GM19467 (cell line): ENCODE results near the gene DCPS.
"Not testable (repeated sequence)": the region's sequence is repeated elsewhere in the genome, so short reads cannot be mapped to it uniquely, and the experiment has no call there.

ENCODE experiments used
- ATAC-seq: cut with Tn5 transposase; IDR thresholded peaks from one replicate; pipeline ENCODE4 v1.9.1; 2021; ENCODE audit warnings: mild to moderate bottlenecking, moderate library complexity; ENCODE audit not compliant: unreplicated experiment

DCPS gene

DNA sequence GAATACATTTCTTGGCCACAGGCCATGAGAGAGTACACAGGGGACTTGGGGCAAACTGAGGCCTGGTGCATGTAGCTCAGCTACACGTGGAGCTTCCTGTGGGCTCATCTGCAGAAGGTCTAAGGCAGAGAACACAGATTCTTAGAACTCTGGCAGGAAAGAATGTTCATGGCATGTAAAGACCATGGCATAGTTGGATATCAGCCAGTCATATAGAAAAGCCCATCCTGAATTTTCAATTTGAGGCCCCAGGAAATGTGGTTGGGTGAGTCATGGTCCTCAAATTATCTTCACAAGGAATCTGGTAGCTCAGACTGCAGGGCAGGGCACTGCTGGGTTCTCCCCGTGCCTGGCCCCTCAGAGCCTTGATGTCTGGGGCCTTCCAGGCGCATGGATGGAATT, 37.9 kb downstream of the DCPS start:
- no peak for ATAC-seq

DNA sequence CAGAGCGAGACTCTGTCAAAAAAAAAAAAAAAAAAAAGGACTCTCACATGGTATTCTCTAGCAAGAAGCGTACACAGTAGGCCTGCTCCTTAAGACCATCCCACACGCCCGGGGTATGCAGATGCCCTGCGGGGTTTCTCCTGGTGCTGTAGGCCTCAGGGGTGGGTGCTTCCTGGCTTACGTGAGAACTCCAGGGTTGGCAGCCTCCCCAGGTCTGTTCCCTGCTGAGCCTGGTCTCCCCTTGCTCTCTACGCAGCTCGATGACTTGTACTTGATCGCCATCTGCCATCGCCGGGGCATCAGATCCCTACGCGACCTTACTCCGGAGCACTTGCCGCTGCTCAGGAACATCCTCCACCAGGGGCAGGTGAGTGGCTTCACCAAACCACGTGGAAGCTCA, 39.2 kb downstream of the DCPS start:
- no peak for ATAC-seq

DNA sequence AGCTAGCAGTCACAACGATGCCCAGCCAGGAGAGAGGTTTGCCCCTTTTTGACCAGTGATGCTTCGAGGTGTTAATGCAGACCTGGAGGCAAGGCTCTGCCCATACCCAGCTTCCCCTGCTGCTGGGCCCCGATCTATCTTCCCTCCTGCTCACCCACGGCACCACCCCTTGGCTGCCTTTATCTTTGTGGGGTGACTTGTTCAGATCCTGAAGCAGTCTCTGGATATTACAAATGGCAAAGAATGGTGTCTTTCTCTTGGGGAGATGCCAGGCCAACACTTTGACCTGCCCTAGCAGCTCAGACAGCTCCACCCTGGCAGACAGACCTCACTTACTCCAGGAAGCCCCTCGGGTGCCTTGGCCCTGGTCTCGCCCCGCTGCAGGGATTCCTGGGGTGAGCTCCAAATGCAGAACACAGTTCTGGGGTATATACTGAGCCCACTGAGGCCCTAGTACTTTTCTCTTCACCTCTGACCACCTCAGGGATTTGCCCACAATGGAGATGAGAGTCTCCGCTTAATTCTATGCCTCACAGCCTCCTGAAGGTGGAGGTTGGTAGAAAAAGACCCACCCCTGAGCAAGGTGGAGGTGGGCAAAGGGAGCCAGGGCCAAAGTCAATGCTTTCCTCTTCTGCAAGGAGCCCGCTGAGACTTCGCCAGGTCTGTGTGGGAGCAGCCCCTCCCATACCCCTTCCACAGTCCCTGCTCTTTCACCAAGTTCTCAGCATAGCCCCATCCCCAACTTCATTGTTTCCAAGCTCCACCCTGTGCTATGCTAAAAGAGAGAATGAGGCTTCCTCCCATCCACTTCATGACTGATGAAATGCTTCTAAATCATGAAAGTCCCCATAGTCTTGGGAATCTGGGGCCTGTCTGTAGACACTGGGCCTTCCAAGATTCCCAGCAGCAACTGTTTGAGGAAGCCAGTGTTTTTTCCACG, 40.6 kb downstream of the DCPS start:
- ATAC-seq: no peak

DNA sequence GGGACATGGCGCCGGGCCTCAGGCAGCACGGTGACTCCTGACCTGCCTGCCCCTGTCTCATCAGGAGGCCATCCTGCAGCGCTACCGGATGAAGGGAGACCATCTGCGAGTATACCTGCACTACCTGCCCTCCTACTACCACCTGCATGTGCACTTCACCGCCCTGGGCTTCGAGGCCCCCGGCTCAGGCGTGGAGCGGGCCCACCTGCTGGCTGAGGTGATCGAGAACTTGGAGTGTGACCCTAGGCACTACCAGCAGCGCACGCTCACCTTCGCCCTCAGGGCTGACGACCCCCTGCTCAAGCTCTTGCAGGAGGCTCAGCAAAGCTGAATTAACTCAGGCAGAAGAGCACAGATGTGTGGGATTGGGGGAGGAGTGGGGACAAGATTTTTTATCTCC, 41.4 kb downstream of the DCPS start:
- ATAC-seq: no peak

DNA sequence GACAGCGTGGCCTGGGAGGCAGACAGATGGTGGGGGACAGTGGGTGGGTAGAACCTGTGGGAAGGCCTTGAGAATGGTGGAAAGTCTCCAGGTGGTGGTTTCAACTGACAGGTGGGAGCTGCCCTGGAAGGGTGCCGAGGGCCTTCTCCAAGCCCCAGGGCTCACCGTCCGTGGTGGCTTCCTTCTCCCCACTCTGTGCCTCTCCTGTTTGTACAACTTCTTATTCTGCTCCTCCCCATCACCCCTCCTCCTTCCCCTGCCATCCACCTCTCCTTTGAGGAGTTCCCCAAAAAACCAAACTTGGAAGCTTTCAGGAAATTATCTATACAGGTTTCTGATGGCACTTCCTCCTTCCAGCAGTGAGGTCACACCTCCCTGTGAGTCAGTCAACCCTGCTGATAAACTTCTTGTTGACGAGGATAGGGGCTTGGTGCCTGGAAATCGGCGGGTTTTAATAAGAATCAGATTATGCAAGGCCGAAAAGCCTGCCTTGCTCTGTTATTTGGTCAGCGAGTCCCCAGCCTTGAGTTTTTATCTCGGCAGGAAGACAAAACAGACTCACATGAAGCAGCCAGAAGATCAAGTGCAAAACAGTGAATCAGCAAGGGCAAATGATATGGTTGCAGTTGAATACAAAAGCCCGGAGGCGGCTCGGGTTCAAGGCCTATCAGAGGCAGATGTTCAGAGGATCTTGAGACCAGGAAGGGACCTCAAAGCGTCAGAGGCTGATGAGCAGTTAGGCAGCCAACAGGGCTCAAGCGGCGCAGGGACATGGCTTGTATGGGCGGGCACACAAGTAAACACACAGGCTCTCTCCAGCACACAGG, 42.1 kb downstream of the DCPS start:
- no peak for ATAC-seq

DNA sequence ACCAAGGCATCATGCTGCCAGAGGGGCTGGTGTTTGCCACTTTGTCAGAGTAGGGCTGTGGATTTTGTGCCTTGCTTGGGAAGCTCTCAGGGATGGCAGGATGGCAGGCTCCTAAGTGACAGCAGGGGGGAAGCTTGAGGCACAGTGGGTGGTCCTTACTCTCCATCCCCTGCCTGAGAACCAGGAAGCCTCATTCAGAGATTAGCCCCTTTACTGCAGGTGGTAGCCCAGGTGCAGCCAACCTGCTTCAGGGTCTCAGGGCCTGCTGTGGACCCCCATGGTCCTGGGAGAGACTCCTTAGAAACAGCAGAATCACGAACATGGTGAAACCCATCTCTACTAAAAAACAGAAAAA, 42.7 kb downstream of the DCPS start:
- ATAC-seq: no peak

DNA sequence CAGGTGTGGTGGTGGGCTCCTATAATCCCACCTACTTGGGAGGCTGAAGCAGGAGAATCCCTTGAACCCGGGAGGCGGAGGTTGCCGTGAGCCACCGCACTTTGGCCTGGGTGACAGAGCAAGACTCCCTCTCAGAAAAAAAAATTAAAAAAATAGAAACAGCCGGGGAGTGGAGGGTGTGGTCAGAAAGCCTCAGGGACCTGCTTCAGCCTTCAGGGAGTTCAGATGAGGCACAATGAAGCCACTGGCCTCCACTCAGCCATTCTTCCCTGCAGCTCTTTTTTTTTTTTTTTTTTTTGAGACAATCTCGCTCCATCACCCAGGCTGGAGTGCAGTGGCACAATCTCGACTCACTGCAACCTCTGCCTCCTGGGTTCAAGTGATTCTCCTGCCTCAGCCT, 43.1 kb downstream of the DCPS start:
- not testable (repeated sequence) for ATAC-seq

DNA sequence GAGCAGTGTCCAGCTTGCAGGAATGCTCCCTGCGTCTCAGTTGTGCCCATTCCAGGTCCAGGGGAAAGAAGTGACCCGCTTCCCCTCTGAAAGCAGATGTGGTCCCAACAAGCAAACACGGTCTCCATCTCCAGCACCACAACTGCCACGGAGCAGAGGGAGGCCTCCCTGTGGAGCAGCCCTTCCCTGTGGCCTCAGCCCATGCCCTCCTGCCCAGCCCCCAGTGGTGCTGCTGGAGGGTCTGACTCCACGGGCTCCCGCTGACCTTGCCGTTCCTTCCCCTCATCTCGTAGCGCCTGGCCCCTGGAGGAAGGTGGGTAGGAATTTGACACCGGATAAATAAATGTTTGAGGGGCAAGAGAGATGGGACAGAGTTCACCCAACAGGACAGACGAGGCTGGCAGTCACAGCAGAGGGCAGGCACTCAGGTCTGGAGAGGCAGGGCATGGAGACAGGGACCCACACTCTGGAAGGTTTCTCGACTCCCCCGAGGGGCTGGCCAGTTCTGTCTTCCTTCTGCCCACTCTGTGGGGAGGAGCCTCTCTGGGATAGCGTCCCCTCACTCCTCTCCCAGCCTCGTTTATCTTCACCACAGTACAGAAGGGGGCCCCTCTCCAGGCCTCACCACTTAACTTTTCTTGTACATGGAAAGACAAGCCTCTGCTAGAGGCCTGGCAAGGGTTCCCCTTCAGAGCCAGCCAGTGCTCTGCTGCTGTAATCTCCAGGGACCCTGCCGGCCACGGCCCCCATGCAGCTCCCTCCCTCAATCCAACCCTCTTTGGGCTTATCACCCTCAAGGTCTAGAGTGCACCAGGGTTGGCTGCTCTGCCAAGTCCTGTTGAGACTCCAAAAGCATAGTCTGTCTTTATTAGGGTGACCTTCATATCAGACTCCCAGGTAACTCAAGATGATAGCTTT, 44.1 kb downstream of the DCPS start:
- no peak for ATAC-seq

DNA sequence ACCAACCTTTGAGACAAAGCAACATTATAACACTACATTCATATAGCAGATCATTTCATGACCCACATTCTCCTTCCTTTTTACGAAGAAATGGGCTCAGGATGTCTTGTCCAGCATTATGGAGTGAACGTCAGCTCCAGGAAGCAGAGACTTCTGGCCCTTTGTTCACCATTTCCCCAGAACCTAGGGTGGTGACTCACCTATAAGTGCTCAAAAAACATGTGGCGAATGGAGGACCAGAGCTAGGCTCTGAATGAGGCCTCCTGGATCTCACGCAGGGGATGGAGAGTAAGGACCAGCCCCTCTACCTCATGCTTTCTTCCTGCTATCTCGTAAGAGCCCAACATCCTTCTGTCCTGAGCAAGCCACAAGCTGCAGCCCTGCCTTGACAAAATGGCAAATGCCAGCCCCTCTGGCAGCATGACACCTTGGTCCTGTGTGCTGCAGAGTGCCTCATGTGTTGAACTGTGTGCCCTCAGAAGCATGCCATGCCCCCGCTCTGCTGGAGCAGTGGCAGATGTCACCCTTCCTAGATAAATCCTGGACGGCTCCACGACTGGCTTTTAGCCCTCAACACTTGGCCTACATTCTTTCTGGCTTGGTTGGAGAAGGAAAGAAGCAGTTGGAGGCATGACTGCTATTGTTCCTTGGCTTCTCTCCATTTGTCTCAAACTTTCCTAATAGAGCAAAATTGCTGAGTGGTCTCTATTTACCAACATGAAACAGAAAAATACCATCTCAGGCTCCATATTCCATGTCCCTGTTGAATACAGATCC, 45.1 kb downstream of the DCPS start:
- no peak for ATAC-seq

DNA sequence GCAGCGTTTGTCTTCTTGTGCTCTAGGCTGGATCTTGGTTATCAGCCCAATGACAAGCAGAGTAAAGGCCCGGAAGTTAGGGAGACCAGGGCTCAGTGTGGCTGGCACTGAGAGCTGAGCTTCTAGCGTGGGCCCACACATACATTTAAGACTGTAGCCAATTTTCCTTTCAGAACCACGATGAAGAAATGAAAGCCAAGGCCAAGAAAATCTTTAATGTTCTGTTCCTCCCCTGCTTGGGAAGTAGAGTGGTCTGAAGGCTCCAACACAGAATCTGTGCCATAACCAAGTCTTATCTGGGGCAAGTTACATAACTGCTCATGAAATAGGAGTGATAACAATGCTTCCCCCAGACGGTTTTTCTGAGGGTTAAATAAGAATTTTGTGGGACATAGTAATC, 47.0 kb downstream of the DCPS start:
- ATAC-seq: no peak

DNA sequence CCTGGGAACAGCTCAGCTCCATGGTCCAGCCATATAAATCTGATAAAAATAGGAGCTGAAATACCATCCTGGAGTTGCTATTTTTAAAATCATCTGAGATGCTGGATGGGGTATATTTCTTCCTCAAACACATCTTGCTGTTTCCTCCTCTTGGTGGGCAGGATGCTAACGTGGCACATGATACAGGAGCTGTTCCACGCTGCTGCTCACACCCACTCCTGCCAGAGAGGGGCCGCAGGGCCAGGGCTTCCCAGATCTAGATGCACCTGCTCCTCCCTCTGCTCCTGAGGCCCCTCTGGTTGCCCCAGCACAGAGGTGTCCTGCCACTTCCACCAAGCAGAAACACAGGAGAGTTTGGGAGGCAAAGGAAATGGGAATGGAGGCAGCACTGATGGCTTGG, 48.3 kb downstream of the DCPS start:
- ATAC-seq: no peak

DNA sequence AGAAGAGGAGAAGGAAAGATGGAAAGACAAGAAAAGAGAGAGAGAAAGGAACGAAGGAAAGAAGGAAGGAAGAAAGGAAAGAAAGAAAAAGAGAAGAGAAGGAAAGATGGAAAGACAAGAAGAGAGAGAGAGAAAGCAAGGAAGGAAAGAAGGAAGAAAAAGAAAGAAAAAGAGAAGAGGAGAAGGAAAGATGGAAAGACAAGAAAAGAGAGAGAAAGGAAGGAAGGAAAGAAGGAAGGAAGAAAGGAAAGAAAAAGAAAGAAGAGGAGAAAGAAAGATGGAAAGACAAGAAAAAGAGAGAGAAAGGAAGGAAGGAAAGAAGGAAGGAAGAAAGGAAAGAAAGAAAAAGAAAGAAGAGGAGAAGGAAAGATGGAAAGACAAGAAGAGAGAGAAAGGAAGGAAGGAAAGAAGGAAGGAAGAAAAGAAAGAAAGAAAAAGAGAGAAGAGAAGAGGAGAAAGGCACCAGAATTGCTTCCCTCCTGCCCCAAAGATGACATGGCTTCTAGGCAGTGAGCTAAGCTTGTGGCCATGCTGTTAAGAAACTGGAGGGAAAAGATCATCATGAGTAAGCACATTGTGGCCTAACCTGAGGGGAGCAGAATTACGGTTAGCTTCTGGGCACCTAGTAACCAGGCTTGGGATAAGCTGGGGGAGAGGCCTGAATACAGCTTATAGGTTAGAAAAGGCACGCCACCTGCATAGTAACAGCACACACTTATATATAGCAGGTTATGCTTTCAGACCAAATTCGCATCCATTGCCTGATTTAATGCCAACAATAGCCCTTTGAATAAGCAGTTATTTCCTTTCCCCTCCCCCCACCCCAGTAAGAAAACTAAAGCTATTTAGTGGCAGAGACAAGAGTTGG, 49.3 kb downstream of the DCPS start:
- no peak for ATAC-seq

DNA sequence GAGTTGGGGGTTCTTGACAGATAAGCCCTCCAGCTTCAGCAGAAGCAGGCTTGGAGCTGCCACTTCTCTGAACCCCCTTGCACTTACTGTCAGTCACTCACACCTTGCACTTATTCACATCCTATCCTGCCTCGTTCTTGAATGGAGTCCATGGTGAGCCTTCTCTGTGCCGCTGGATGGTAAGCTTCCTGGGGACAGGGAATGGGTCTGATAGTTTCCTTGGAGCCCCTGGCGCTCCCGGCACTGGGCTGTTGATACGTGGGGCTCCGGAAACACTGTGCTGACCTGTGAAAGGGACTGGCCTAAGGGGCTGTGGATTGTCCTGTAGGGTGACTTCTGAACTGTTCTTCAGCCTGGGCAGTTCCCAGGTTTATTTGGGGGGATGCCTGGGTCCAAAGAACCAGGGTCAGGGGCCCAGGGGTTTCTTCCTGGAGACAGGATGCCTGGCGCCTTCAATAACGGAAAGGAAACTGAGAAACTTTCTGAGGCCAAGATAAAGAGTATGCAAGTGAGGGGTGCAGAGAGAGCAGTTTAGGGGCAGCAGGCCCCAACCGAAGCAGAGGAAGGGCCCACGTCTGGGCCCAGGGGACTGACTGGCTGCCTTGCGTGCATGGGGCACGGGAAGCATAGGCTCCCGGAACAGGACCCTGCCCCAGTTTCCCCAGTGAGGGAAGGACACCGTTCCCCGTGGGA, 50.9 kb downstream of the DCPS start:
- peak; percentile 27 for ATAC-seq

DNA sequence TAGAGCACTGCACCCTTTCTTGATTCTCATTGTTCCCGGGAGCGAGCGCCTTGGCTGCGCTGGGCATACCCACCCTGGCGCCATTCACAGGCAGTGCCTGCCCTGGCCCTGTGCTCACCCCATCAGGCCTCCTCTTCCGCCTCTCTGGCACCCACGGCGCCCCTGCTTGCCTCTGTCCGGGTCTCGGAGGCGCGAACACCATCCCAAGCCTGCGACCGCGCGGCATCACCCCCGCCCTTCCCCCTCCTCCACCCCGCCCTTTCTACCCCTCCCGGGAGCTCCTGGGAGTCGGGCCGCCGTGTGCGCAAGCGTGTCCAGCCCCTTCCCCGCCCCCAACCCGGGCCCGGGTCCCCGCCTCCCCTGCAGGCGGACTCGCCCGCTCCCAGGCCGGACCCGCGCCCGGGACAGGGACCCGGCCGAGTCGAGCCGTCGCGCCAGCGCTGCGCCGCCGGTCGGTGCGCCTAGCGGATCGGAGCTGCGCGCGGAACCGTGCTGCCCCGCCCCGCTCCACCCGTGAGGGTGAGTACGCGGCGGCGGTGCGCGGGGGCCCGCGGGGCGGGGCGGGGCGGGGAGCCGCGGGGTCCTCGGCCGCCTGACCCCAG, 51.6 kb downstream of the DCPS start, which contains the start of gene ST3GAL4:
Gene ST3GAL4 (plus strand): TSS at position 363 of the 602 bp plus-strand sequence. CDS start 50,470 bp downstream, outside the sequence.
- ATAC-seq: peak; percentile 51

DNA sequence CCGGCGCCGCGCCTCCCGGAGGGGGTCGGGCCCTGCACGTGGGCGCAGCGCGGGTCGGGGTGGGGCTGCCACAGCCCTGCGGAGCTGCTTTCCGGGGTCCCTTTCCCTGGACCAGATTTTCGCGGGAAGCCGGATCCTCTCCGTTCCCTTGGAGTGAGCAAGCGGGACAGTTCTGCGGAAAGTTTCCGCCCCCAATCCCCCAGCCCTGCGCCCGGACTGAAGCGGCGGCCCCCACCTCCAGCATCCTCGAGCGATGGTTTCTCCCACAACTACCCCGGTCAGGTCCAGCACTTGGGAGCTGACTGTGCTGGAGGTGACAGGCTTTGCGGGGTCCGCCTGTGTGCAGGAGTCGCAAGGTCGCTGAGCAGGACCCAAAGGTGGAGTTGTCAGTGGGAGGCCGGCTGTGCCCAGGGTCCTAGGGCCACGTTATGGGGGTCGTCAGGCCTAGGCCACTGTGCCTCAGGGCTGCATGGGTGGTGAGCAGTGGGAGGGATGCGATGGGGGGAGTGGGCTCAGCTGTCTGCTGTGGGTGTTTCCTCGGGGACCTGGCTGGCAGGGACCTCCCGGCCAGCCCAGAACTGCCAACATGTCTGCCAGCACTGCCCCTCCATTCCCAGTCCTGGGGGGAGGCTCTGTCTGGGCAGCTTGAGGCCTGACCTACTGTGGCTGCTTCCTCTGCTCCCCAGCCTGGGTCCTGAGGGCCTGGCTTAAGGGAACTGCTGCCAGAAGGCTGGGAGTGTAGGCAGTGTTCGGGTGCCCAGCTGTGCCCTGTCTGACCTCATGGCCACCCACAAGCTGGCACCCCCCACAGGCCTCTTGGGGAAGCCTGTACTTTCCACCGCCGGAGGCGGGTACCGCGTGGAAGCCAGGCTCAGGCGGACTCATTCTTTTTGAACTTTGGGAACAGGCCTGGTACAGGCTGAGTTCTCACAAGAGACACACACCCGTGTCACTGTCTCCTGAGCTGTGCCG, 52.4 kb downstream of the DCPS start:
- peak; percentile 8 for ATAC-seq

DNA sequence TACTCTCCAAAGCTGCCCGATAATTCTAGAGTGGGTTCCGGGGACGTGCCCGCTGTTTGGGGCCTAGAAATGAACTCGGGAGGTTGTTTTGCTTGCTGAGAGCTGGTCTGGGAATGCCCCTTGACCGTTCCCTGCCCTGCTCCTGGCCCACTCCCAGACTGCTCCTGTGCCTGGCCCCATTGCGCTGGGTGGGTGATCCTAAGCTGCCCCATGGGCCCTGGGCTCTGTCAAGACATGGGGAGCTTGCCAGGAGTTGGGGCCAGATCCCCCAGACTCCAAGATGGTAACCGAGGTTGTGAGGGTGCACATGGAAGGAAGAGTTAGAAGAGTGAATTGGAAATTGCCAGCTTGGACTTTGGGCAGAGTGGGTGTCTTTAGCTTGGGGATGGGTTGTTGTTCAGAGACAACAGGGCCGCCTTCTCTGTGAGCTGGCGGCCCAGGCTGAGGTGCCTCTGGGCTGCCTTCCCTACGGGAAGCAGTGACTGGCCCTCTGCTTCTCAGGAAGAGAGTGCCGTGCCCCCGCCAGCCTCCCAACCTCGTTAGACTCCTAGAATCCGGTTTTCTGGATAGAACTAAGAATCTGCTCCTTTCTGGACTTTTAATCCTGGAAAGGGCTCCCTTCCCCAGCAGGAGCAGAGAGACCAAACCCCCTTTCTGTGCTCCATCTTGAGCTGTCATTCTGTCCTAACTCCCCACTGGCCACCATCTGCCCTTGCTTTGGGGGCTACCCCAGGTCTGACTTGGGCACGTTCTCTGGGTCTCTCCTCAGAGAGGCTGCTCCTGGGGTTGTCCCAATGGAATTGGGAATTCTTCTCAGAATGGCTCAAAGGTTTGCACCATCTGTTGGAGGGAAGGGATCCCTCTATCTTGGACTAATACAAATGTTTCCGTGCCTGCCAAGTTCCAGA, 53.4 kb downstream of the DCPS start:
- ATAC-seq: no peak
